Pulmonary artery endothelial cell (primary cell): Measurements from ENCODE around the gene LRTM1. TPM values are rescaled to one million over a fixed set of nuclear protein-coding genes. Genes with fewer than 3 reads are reported as not detected.

ENCODE experiments used
- DNase-seq: peaks from one replicate; pipeline ENCODE4 v3.0.0-alpha.2; 2011; ENCODE audit warnings: low read depth, low spot score
- total RNA-seq: library from RNA; depleted of rRNA; stranded (reverse); fragments of >200 nt; gene quantifications from 2 replicates; pipeline ENCODE4 v1.2.3, GENCODE V29; 2014

The LRTM1 gene
- total RNA-seq, 1 donor from 2014 or later, result not detected

DNA sequence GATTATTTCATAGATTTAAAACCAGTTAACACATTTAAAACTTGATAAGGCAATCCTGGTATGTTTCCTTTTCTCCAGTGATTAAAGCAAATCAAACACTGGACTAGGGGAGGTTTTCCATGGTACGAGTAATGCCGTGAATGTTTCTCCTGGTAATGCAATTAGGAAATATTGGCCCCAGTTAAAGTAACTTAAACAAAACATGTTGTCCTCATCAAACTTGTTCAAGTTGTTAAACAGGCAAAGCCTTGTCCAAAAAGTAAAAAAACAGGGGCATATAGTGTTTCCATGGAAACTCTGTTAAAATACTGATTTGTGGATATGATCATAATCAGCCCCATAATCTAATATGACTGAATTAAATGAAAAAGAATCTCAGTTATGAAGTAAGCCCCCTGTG is 13.1 kb upstream of the LRTM1 start:
- DNase-seq, result no peak

DNA sequence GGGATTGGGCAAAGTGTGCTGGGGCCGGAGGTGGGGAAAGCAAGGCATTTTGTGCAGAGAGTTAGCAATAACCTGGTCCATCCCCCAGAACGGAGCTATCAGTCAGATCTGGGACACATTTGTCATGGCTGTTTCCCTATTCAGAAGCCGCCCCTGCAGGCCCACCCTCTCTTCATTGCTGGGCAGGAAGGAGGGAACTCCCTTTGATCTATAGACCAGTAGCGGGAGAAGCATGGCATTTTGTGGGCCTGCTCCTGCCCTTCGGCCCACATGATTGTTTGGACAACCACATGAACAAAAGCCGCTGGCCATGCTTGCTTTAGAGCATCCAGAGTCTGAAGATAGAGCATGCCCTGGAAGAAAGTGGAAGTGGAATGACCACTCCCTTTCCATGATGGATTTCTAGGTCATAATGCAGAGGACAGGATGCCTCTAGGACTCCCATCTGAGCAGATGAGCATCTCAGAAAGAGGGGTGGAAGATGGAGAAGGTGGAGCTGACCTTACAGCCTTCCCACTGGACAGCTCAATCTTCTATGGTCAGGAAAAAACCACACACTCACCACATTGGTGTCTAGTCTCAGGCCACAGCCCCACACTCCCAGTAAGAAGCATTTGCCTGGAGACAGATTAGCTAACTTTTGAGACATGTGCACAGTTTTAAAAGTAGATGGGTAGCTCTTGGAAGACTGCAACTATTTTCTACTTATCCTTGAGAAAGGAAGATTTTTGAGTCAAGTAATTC is 11.9 kb upstream of the LRTM1 start:
- no peak for DNase-seq

DNA sequence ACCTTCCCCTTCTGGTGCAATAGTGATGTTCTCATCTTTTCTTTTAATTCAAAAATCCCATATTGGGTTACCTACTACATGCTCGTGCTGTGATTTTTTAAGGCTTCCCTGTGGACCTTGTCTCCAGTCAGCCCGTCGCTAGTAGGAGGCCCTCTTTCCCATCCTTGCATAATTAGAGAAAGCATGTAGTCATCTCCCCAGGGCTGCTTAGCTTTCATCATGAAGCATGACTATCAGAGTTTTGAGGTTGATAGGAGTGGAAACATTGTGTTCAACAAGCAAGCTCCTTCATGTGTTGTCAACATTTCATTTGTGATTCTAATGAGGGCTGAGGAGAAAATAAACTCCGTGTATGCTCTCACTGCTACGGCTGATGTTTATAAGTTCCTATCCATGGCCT is 8.7 kb upstream of the LRTM1 start:
- no peak for DNase-seq

DNA sequence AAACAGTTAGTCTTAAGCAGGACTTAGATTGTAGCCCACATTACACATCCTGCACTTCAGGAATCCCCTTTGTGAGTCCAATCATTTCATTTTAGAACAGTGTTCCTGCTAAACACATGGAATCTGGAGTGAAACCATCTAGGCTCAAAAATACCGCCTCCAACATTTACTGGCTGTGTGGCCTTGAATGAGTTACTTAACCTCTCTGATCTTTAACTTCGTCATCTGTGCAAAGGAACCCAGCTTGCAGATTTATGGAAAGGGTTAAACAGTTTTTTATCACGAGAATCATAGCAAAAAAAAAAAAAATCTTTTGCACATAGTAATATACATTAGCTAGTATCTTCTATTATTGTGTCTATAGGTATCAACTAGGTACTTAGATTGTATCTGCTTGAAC is 8.0 kb upstream of the LRTM1 start:
- DNase-seq, result no peak

DNA sequence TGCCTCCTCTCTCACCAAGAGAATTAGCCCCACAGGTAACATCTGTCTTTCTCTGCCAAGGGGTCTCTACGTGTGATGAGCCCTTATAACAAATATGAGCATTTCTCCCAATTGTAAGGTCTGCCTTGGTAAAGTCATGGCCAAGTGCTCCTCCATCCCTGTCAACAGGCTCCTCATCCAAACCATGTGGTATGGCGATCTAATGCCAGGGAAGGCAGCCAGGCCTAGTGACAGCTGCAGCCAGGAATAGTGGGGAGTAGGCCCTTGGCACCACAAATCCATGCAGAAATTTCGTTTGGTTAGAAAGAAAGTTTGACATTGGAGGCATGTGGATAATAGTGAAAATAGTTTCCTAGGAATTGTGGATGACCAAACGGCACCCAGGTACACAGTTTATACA is 4.7 kb upstream of the LRTM1 start:
- DNase-seq, result no peak

DNA sequence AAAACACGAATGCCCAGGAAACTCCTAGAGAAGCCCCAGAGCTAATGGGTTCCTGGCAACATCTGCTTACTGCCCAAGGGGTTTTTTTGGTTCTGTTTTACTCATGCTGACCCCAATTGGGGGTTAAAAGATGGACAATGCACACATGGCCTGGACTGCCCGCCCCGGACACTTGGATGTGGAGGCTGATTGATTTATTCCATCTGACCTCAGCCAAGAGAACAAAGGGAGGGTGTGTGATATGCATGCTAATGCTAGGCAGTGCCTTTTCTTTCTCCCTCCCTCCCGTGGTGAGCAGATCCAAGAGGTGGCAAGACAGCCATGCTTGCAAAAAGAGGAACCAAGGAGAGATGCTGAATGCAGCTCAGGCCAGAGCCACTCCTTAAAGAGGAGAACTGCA is 3.3 kb upstream of the LRTM1 start:
- DNase-seq, result no peak

DNA sequence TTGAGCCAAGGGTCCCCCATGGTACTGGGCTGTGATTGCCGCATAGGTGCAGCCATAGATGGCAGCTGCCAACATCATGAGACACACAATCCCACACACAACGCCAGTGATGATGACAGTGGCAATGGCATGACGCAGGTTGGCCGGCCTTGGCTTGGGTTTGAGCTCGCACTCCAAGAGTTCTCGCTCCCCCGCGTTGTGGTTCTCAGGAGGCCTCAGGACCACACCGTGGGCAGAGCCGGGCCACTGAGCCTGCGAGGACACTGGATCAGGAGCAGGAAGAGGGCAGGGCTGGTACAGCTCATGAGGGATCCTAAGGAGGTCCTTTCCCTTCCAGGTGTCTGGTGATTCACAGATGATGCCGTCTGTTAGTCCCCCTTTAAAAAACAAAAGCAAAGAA is 9.3 kb downstream of the LRTM1 start:
- DNase-seq, result no peak

DNA sequence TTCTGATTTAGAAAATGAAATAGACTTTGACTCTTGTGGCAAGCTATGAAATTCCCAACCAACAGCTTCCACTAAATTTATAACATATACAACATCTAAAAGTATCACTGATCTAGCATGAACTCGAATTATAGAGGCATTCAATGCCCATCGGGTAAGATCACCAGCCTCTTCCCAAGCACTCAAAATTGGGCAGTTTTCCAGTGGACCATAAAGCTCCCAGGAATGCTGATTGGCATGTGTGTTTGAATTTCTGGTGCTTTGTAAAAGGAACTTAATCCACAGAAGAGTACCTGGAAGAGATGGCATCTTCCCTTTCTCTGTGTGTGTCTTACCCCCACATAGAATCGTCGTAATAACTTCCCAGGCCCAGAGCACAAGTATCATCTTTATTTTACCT is 10.0 kb downstream of the LRTM1 start:
- no peak for DNase-seq

DNA sequence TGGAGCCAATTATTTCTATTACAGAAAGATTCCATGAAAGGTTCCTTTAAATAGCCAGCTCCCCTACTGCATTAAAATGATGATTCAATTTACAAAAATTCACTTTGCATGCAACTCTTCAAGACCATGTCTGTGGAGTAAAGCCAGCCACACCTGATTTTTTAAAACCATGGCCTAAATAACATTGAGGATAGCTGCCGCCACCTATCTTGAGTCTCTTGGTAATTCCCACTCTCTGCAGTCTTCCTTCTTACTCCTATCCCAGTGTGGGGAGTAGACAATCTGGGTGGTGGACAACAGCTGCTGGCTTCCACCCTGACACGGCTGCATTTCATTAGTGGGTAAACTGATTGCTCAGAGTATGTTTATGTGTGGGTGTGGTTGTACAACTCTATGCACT is 10.7 kb downstream of the LRTM1 start:
- DNase-seq, result no peak

DNA sequence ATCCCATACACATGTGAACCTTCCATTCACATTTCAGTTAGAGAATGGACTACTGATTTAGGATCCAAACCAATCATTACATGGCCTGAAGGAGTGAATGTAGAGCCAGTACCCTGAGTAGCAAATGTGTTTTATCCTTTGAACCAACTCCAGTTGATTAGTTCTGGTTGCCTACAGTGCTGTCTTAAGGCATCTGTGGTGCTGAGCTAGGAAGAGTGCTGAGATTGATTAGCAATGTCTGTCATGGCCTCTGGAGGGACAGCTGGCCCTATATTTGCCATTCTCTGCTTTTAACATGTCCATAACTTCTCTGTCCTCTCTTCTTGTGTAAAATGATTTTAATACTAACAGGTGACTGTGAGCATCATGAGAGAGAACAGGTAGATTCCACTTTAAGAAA is 11.1 kb downstream of the LRTM1 start:
- no peak for DNase-seq

DNA sequence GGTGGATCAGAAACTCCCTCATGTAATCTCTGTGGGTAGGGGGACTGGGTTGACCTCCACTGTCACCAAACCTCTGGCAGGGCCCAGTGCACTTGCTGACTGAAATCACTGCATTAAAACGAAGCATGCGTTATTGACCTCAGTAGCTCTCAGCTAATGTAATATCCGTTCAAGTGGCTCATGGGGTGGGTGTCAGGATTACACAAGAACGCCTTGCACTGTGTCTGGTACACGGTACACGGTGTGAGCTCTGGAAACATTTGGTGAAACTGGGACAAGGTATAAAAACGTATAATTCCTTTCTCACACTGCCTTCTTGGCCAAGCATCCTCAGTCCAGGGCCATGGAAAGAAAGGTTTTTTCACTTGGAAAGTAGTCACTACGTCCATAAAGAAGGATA is 11.9 kb downstream of the LRTM1 start:
- DNase-seq, result no peak

DNA sequence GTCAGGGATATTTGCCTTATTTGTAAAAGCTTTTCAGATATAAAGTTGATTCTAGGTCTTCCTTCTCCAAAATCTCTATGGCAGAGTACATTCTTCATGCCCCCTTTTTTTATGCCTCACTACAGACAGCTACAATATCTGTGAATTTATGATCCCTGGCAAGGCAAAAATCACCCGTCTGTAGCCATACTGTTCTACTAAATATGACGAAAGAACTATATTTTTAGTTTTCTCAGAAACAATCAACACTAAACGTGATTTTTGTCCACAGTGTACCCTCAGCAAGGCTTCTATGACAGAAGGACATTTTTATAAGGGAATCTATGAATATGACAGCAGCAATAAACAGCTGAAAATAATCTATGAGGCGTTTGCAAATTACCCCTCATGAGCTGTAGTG is 12.7 kb downstream of the LRTM1 start:
- no peak for DNase-seq

DNA sequence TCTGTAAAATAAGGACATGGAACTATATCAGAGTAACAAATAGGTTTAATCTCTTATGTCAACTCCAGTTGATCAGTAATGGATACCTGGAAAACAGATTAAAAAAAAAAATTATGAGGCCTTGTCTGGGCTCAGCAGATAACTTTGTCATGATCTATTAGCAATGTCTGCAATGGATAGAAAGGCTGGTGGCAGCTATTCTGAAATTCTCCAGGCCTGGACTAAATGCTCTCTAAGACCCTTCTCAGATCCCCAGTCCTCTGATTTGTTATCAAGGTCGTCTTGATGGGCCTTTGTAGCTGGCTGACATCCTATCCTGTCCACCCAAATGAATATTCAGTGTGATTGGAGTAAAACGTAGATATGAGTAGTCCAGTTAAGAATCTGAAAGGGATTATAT is 13.7 kb downstream of the LRTM1 start:
- DNase-seq, result no peak

DNA sequence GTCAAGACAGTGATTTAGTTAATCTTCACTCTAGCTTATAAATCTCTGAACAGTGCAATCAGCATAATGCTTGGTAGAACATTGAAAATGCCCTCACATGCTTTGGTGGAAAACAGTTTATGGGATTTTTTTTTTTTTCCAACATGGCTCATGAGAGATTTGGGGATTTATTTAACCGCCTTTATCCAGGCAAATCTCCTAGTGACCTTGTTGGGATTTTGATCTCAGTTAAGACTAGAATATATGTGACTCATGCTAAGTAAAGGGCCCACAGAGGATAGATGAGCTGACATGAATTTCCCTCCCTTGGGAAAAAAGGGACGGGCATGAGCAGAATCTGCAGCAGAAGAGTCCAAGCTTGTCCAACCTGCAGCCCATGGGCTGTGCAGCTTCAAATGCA is 18.7 kb downstream of the LRTM1 start:
- no peak for DNase-seq

DNA sequence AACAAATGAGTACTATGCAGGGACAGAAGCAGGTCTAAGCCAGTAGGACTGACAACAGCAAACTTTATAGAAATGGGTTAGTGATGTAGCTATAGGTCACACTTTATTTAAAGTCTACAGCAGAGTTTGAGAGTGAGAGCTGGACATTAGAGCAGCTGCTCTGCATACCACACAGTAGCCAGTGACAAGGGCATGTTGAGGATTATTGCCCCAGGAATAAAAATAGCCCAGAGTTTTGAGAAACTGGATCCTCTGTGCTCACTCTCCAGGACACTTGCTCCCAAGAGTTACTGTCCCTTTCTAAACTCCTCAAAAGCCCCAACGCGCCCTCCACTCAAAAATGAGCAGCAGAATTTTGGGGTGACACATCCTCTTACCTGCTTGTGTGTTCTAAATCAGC is 21.1 kb downstream of the LRTM1 start:
- no peak for DNase-seq

DNA sequence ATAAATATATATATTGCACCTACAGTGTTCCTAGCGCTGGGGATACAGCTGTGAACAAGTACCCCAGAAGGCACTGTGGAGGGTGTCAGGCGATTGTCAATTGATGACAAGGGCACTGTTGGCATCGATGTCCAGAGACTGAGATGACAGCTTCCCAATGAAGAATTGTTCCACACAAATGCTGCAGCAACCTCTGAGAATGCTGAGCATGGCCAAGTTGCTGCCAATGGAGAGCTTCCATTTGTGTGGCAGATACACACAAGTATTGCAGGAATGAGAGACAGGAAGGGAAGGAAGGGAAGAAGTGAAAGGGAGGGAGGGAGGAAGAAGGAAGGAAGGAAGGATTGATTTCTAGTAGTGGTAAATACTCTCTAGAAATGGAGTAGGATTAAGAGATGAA is 21.9 kb downstream of the LRTM1 start:
- DNase-seq, result no peak

DNA sequence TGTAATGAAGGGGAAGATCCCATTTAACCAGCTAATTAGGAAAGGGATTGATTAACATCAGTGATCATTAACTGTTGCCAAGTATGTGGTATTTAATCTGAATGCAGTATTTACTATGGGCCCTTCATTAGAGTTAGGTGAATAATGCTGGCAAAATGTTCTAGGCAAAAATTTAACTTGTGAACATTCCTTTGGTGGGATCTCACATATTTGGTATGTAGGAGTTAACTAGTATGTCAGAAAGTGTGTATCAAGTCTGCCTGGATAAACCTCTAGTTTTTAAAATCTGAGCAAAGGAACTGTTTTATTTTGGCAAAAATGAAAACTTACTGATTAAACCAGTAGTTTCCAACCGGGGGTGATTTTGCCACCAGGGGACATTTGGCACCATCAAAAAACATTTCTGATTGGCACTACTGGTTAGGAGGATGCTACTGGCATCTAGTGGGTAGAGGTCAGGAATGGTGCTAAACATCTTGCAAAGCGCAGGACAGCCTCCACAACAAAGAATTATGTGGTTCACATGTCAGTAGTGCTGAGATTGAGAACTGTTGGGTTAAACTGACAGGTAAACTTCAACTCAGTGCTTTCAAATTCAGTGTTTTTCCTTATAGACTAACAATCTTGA is 22.5 kb downstream of the LRTM1 start:
- no peak for DNase-seq

DNA sequence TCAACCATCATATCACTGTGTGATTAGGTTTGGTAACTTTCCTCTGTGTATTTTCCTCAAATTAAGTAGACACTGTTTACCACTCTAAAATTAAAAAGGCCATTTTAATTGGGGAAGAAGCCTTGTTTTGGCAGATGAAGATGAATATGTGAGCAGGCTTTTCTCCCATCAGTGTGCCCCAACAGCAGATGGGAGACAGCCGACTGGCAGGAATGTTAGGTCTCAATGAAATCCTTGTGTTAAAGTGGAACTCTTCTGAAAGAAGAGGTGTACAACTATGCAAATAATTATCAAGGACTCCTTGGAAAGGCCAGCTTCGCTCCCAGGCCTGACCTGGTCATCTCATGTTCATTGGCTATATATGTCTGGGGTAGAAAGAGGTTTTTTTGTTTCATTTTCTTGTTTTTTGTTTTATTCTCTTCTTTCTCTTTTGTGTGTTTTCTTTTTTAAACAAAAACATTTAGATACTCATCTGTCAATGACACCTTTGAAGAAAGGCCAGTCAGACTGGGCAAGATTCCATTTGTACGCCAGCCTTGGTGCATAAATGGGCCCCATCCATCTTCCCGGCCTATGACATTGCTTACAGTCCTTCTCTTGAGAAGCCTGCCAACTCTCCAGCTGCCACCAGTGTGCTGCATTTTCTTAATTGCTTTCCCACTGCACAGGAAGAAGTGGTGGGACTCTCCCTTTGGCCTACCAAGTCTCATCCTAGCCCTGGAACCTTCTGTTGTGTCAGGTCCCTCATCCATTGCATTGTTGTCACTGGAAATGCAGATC is 25.8 kb downstream of the LRTM1 start:
- no peak for DNase-seq

DNA sequence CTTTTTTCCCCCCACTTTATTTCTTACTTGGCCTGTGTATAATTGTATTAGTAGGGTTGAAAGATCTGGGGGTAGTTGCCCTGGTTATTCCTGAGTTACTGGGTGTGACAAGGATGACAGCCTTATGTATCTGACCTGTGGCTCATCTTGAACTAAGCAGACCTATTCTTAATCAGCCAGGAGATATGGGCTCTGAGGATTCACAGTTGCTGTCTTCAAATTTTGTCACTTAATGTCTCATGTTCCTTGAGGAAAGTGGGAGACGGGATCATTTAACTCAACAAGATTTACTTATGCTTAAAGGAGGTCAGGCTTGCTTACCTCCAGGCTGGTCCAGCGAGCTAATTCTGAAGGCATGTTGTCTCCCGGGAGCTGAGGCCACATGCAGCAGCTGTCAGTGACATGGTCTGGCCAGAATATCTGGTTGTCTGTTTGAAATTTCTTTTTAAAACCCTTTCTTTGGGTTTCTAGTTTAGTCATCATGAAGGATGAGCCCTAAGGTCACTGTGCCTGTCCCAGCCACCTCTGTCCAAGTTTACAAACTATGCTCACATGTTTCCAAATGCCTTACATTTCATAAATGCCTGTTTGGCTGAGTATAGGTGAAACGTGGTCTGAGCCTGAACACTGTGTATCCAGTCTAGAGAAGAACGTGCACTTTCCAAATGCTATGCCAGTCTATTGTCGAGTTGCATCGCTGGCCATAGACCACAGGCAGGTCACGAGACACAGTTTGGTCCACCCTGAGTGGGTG is 26.8 kb downstream of the LRTM1 start:
- no peak for DNase-seq

DNA sequence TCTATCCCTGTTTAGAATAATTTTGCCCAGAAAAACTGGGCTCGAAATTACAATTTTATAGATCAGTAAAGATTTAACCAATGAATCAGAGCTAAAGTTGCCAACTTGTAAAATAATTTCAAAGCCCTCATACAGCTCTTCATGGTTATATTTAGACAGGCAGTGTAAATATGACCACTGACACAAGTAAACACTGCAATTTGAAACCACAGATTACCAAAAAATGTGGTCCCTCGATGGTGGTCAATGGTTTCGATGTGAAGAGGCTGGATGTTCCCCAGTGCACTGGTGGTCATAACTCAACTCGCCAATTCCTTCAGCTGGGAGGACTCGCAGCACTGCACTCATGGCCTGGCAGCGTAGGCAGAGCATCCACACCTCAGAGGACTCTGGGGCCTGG is 28.6 kb downstream of the LRTM1 start:
- DNase-seq, result no peak

DNA sequence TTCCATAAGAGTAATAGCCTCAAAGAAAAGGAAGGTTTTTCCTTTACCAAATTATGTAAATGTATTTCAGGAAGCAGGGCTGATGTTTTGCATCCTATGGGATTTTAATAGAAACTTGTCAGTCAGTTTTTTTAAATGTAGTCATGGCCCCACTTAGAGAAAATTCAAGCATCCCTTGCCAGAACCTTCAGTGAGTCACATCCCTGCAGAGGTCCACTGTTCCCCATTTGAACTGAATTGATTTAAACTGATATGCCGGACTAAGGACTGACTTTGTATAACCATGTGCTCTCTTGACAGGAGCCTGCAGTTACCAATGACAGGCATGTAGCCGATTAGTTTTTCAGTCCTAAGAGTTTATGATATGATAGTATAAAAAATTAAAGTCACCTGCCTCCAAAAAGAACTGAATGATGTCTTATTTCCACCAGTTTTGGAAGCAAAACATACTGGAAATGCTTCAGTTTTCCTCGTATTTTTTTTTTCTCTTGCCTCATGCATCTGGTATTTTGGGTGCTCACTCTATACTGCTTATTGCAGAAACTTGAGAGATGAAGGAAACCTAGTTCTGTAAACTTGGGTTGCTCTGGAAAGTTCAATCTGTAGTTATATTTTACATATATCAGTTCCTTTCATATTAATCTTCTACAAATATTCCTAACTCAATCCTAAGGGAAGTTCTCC is 30.7 kb downstream of the LRTM1 start:
- DNase-seq, result no peak
